GM12873 (cell line): Measurements from ENCODE around the gene ANKRD31.
A peak's percentile ranks its signal among the peaks of the same experiment; 100 is the strongest.

ENCODE experiments used
- CTCF ChIP-seq: IDR thresholded peaks from 2 replicates; pipeline ENCODE4 v1.5.1; 2012; ENCODE audit warnings: low read depth, mild to moderate bottlenecking, moderate library complexity, low read length, control low read depth; ENCODE audit not compliant: insufficient read depth; ENCODE audit errors: missing control alignments

Gene ANKRD31

GRCh38 chr5:75275147-75275546 is 38.5 kb upstream of the ANKRD31 start:
- no peak for TF ChIP-seq CTCF

- TF ChIP-seq CTCF, result no peak
Measured at GRCh38 chr5:75274486-75274885, 37.8 kb upstream of the ANKRD31 start.

GRCh38 chr5:75265731-75266130 is 29.1 kb upstream of the ANKRD31 start:
- TF ChIP-seq CTCF, result peak; percentile 38

- no peak for TF ChIP-seq CTCF
Measured at GRCh38 chr5:75262271-75262670, 25.6 kb upstream of the ANKRD31 start.

- no peak for TF ChIP-seq CTCF
Measured at GRCh38 chr5:75260708-75261107, 24.0 kb upstream of the ANKRD31 start.

GRCh38 chr5:75245023-75245422 is 8.3 kb upstream of the ANKRD31 start:
- no peak for TF ChIP-seq CTCF

- no peak for TF ChIP-seq CTCF
Measured at GRCh38 chr5:75243510-75243909, 6.8 kb upstream of the ANKRD31 start.

- TF ChIP-seq CTCF, result no peak
Measured at GRCh38 chr5:75243100-75243499, 6.4 kb upstream of the ANKRD31 start.
